PC-9 (cell line): Measurements from ENCODE around the gene ACOXL. TPM values are rescaled to one million over a fixed set of nuclear protein-coding genes. Genes with fewer than 3 reads are reported as not detected.

Source experiments
- BruUV-seq: library from RNA; stranded (reverse); fragments of 400-500 nt; replicated peaks from 2 replicates; lab custom pipeline; 2021; lab: Mats Ljungman, UMichigan
- CTCF ChIA-PET: fragments of 300-600 bp; sonication (Branson Sonifier 250); formaldehyde crosslinking; loops from one replicate; lab custom pipeline; 2022; ENCODE audit warnings: antibody characterized with exemption; lab: Charles Lee
- POLR2A ChIA-PET: fragments of 300-600 bp; sonication (Branson Sonifier 250); formaldehyde crosslinking; loops from one replicate; lab custom pipeline; 2022; ENCODE audit warnings: antibody characterized with exemption; ENCODE audit not compliant: unreplicated experiment; lab: Charles Lee
- DNase-seq, 2 experiments: peaks; one replicate each; pipeline versions ENCODE4 v3.0.0 to v3.0.0-alpha.2; 2015 to 2022; ENCODE audit warnings: mixed read lengths in 1 of 2
- H2AFZ ChIP-seq: fragments of 200-600 bp; sonication (generic); 2 replicates; pipeline ENCODE4 v1.8.1; 2017; ENCODE audit warnings: antibody characterized with exemption
- H3F3A ChIP-seq: fragments of 200-600 bp; sonication (generic); 2 replicates; pipeline ENCODE4 v1.8.1; 2017; ENCODE audit warnings: antibody characterized with exemption, mild to moderate bottlenecking, low read depth; ENCODE audit not compliant: insufficient read depth
- H3K27ac ChIP-seq: fragments of 200-600 bp; sonication (generic); 2 replicates; pipeline ENCODE4 v1.6.1; 2016; ENCODE audit warnings: mixed run types
- H3K27me3 ChIP-seq: fragments of 200-600 bp; sonication (generic); 2 replicates; pipeline ENCODE4 v1.6.1; 2016; ENCODE audit warnings: low read depth, mixed run types; ENCODE audit not compliant: insufficient read depth
- H3K36me3 ChIP-seq: fragments of 200-600 bp; sonication (generic); 2 replicates; pipeline ENCODE4 v1.6.1; 2016; ENCODE audit warnings: low read depth, mixed run types
- H3K4me1 ChIP-seq: fragments of 200-600 bp; sonication (generic); replicated peaks from 2 replicates; pipeline ENCODE4 v1.6.1; 2016; ENCODE audit warnings: mixed run types; ENCODE audit not compliant: insufficient read depth
- H3K4me2 ChIP-seq: fragments of 200-600 bp; sonication (generic); 2 replicates; pipeline ENCODE4 v1.6.1; 2017; ENCODE audit warnings: mixed run types
- H3K4me3 ChIP-seq: fragments of 200-600 bp; sonication (generic); 2 replicates; pipeline ENCODE4 v1.6.1; 2016; ENCODE audit warnings: mixed run types
- H3K79me2 ChIP-seq: fragments of 200-600 bp; sonication (generic); 2 replicates; pipeline ENCODE4 v1.6.1; 2017; ENCODE audit warnings: low read depth, mixed run types
- H3K9me2 ChIP-seq: fragments of 200-600 bp; sonication (generic); 2 replicates; pipeline ENCODE4 v1.8.1; 2017; ENCODE audit warnings: mild to moderate bottlenecking; ENCODE audit not compliant: insufficient read depth
- H3K9me3 ChIP-seq: fragments of 200-600 bp; sonication (generic); 2 replicates; pipeline ENCODE4 v1.8.1; 2016; ENCODE audit warnings: low read depth; ENCODE audit not compliant: insufficient read depth
- H4K20me1 ChIP-seq: fragments of 200-600 bp; sonication (generic); 2 replicates; pipeline ENCODE4 v1.8.1; 2017; ENCODE audit not compliant: insufficient read depth
- EZH2 ChIP-seq: fragments of 200-600 bp; sonication (generic); IDR thresholded peaks from 2 replicates; pipeline ENCODE4 v1.8.0; 2017; ENCODE audit warnings: antibody characterized with exemption, low read depth
- intact Hi-C: fragments of 100-400 bp; cut with micrococcal nuclease; formaldehyde crosslinking; loops from one replicate; pipeline ENCODE4 v1.10.0; 2022; ENCODE audit not compliant: unreplicated experiment
- total RNA-seq: library from RNA; stranded (reverse); gene quantifications from 2 replicates; pipeline ENCODE4 v1.2.3, GENCODE V29; 2021
- TF ChIP-seq, protein P1 (sequence below): fragments of 200-600 bp; sonication (generic); conservative IDR thresholded peaks from 2 replicates; pipeline ENCODE4 v1.6.1; 2017; ENCODE audit warnings: mixed run types, antibody characterized with exemption, mild to moderate bottlenecking, moderate library complexity

Gene ACOXL
- total RNA-seq, 1 experiment from 2014 or later: 10.7 TPM

GRCh38 chr2:111066062-111066593, 333.8 kb downstream of the ACOXL start:
- Histone ChIP-seq H3K79me2 (no peaks in the 10 kb centered on the region), H3K4me3 (no peak overlapping the region), H3K4me2 (no peak overlapping the region), H4K20me1 (no peaks in the 10 kb centered on the region), H3K27me3 (no peaks in the 10 kb centered on the region), H3K4me1 (peaks cover 36% of the 10 kb centered on the region), H2AFZ (no peak overlapping the region), H3K36me3 (no peaks in the 10 kb centered on the region), H3F3A (peaks cover 26% of the 10 kb centered on the region), H3K27ac (no peak overlapping the region), H3K9me2 (no peaks in the 10 kb centered on the region; the same call in 1 of the 2 replicates), H3K9me3 (no peaks in the 10 kb centered on the region)
- BruUV-seq: no TSS peak
- ChIA-PET POLR2A (no interaction called here), CTCF (no interaction called here)
- DNase-seq: no peak
- intact Hi-C loops: no loop called here
- TF ChIP-seq EZH2: no peak
- TF ChIP-seq, protein P1, sequence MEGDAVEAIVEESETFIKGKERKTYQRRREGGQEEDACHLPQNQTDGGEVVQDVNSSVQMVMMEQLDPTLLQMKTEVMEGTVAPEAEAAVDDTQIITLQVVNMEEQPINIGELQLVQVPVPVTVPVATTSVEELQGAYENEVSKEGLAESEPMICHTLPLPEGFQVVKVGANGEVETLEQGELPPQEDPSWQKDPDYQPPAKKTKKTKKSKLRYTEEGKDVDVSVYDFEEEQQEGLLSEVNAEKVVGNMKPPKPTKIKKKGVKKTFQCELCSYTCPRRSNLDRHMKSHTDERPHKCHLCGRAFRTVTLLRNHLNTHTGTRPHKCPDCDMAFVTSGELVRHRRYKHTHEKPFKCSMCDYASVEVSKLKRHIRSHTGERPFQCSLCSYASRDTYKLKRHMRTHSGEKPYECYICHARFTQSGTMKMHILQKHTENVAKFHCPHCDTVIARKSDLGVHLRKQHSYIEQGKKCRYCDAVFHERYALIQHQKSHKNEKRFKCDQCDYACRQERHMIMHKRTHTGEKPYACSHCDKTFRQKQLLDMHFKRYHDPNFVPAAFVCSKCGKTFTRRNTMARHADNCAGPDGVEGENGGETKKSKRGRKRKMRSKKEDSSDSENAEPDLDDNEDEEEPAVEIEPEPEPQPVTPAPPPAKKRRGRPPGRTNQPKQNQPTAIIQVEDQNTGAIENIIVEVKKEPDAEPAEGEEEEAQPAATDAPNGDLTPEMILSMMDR: no peak

DNA sequence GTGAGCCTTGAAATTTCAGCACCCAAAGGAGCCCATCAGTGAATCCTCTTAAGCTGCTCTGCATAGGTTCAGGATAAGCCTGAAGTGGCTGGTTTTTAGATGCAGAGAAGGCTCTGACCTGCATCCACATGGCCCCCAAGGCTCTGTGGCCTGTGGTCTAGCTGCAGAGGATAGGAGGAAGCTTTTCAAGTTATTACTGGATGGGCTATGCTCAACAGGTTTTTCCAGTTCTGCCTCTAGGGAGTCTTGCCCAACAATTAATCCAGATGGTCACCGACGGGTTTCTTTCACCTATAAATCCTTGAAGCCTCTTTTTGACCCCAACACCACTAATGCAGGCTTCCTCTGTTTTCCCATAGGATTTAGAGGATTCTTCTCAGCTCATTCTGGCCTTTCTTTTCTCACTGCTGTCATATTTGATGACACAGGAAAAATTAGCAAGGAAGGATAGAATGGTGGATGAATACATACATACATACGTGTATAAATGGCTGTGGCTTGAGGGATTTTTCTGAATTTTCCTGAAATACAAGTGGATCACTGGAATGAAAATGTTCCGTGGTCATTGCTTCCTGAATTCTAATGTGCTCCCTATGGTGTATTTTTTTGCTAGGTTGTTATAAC, 336.2 kb downstream of the ACOXL start:
- 0 out of 2 replicates have a peak, but pooled peaks cover 1% of the 10 kb centered on the region for H3K9me3 ChIP-seq
- no peak overlapping the region for H3K4me3 ChIP-seq
- no peaks in the 10 kb centered on the region for H3K36me3 ChIP-seq
- H3K79me2 ChIP-seq: no peaks in the 10 kb centered on the region
- intact Hi-C loops: no loop called here
- H4K20me1 ChIP-seq: no peaks in the 10 kb centered on the region
- peak overlapping the region; percentile 65 for H3K27ac ChIP-seq
- no TSS peak for BruUV-seq
- no peak for TF ChIP-seq EZH2
- TF ChIP-seq, protein P1: no peak
- H2AFZ ChIP-seq: no peak overlapping the region
- DNase-seq: peak; percentile 75 to 93
- H3K27me3 ChIP-seq: no peaks in the 10 kb centered on the region
- ChIA-PET POLR2A (interaction anchor here (0.5 kb wide), 1 partner anchor 62 kb away, joined by 4 read pairs; no protein-coding TSS in a partner anchor), CTCF (no interaction called here)
- no peaks in the 10 kb centered on the region for H3K9me2 ChIP-seq
- H3F3A ChIP-seq: peaks cover 45% of the 10 kb centered on the region
- peak overlapping the region; percentile 72 for H3K4me2 ChIP-seq
- H3K4me1 ChIP-seq: peaks cover 56% of the 10 kb centered on the region

DNA sequence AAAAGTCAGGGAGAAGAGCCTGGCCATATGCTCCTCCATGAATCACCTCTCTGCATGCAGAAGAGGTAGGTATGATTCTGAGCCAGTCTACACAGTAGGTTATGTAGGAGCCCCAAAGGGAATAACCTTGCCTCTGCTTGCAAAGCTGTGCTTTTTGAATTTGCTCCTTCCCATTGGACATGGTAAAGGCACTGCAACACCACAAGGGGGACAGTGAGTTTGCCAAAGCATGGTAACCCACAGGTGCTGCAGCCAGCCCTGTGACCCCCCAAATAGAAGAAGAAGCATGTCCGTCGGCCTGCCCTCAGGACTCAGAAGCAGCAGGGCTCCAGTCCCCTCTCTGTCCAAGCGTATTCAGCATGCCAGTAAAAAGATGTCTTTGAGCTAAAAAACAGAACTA, 337.3 kb downstream of the ACOXL start:
- ChIA-PET CTCF (no interaction called here), POLR2A (no interaction called here)
- no peaks in the 10 kb centered on the region for H4K20me1 ChIP-seq
- no peak for DNase-seq
- H3K9me3 ChIP-seq: peaks cover 8% of the 10 kb centered on the region; the same call in 1 of the 2 replicates
- H3K4me3 ChIP-seq: no peak overlapping the region
- BruUV-seq: no TSS peak
- H3K27me3 ChIP-seq: no peaks in the 10 kb centered on the region
- H3K4me1 ChIP-seq: peaks cover 56% of the 10 kb centered on the region
- TF ChIP-seq, protein P1: peak; percentile 12; the same call in 1 of the 2 replicates
- TF ChIP-seq EZH2: no peak
- H3K4me2 ChIP-seq: no peak overlapping the region
- H3K27ac ChIP-seq: no peak overlapping the region
- H3F3A ChIP-seq: peaks cover 45% of the 10 kb centered on the region
- H3K36me3 ChIP-seq: no peaks in the 10 kb centered on the region
- H2AFZ ChIP-seq: no peak overlapping the region
- intact Hi-C loops: no loop called here
- H3K9me2 ChIP-seq: no peaks in the 10 kb centered on the region
- no peaks in the 10 kb centered on the region for H3K79me2 ChIP-seq
